Heart left ventricle (tissue), 16 donors: ENCODE measurements around the gene PLOD1. TPM values are rescaled to one million over a fixed set of nuclear protein-coding genes. Genes with fewer than 3 reads are reported as not detected.
A peak's percentile ranks its signal among the peaks of the same experiment; 100 is the strongest.

Experiments
- ATAC-seq, 4 donors: fragments of 200-7000 bp; cut with Tn5 transposase; one replicate each; pipeline ENCODE4 v1.9.1; 2020 to 2022; ENCODE audit warnings: moderate library complexity in 4 of 4, mild to moderate bottlenecking in 3 of 4, moderate number of reproducible peaks in 1 of 4
- DNase-seq, 5 donors: peaks; one replicate each; pipeline ENCODE4 v3.0.0-alpha.2; 2020
- H3K27ac ChIP-seq, 12 donors: fragments of 200-600 bp; sonication (generic) in 4 of 12; one replicate each; pipeline versions ENCODE4 v1.5.0 to v1.8.0; 2016 to 2022; ENCODE audit warnings: mild to moderate bottlenecking in 2 of 12
- H3K27me3 ChIP-seq, 9 donors: fragments of 200-600 bp; sonication (generic) in 2 of 9; one replicate each; pipeline versions ENCODE4 v1.5.1 to v1.8.0; 2016 to 2022; ENCODE audit warnings: mild to moderate bottlenecking in 3 of 9
- H3K36me3 ChIP-seq, 9 donors: fragments of 200-600 bp; sonication (generic) in 2 of 9; one replicate each; pipeline versions ENCODE4 v1.5.0 to v1.8.0; 2018 to 2022; ENCODE audit warnings: mild to moderate bottlenecking in 2 of 9
- H3K4me1 ChIP-seq, 12 donors: fragments of 200-600 bp; sonication (generic) in 4 of 12; one replicate each; pipeline versions ENCODE4 v1.5.0 to v1.8.0; 2016 to 2022; ENCODE audit warnings: mild to moderate bottlenecking in 3 of 12
- H3K4me3 ChIP-seq, 12 donors: fragments of 200-600 bp; sonication (generic) in 4 of 12; one replicate each; pipeline versions ENCODE4 v1.5.0 to v1.8.0; 2017 to 2022; ENCODE audit warnings: mild to moderate bottlenecking in 9 of 12, moderate library complexity in 4 of 12
- H3K9me3 ChIP-seq, 12 donors: fragments of 200-600 bp; sonication (generic) in 4 of 12; one replicate each; pipeline versions ENCODE4 v1.5.0 to v1.8.0; 2016 to 2022; ENCODE audit warnings: mild to moderate bottlenecking in 1 of 12
- POLR2A ChIP-seq, 2 donors: fragments of 450-650 bp; IDR thresholded peaks; one replicate each; pipeline ENCODE4 v1.6.1; 2017; ENCODE audit warnings: antibody characterized with exemption in 2 of 2, mild to moderate bottlenecking in 2 of 2, moderate library complexity in 2 of 2
- WGBS, 4 donors: extraction: QIAGEN DNeasy Blood & Tissue Kit in 2 of 4; methylation state at CpG; one replicate each; pipeline versions ENCODE4 v1.1.5 to v1.1.7; 2013 to 2018; 5-methylcytosine and 5-hydroxymethylcytosine counted together
- intact Hi-C, 10 donors: fragments of 100-400 bp; cut with DNase I; formaldehyde crosslinking; loops; one replicate each; pipeline versions ENCODE4 v1.11.1 to v1.14.2; 2022
- polyA plus RNA-seq, 2 donors: library from polyadenylated mRNA; stranded (reverse); fragments of 200-250 nt; gene quantifications; one replicate each; pipeline ENCODE4 v1.2.3, GENCODE V29; 2013
- total RNA-seq, 9 donors: library from RNA; depleted of rRNA in 2 of 9; stranded (reverse); fragments of >200 nt in 2 of 9; fragmentation: NEBNext Ultra II Directional in 3 of 9; extraction: Animal tissue kit (Norgen Biotek cat#: 25700) in 3 of 9; gene quantifications; one replicate each; pipeline versions ENCODE4 v1.1.0 to v1.2.4, GENCODE V29; 2016 to 2023
- TF ChIP-seq, protein P1 (sequence below), 12 donors: fragments of 200-600 bp; sonication (generic) in 4 of 12; IDR thresholded peaks; one replicate each; pipeline versions ENCODE4 v1.5.0 to v1.8.0; 2018 to 2022; ENCODE audit warnings: antibody characterized with exemption in 12 of 12, mild to moderate bottlenecking in 5 of 12
- donor health status: ischemic (EF 13 %, LVEDD 7.1; RV severe dilation, severe dysfunction).
- donor health status: healthy with polysubstance abuse.
- donor health status: DM: no; HTN: yes; CAD: no.
- donor health status: DM: no; HTN: no; CAD: no.
- donor health status: ischemic (EF 25% LVEDD 6.9; RV normal size, moderate dysfunction).
- donor health status: ischemic (EF 25% LVEDD 5.7; RV mildly dilated, moderate dysfunction).
- donor health status: healthy.
- donor health status: DM: yes; HTN: yes; CAD: no.
- donor health status: ischemic (EF 35%, LVEDD 5.7; RV mildly dilated, moderate dysfunction).
- donor health status: nonischemic (EF 11% LVEDD 7.7; RV severe dilation, severe dysfunction).
- donor health status: DM: yes; HTN: yes; CAD: no.
- donor health status: PGD.
- donor health status: ischemic (EF 29% LVEDD 5.4; RV normal size, mild dysfunction).
- donor health status: nonischemic (EF 23%, LVEDD 6.1; RV moderate dilation, normal function).

The PLOD1 gene
- total and polyA plus RNA-seq, 11 donors = 37.5 to 108 (median 50.1) TPM

DNA sequence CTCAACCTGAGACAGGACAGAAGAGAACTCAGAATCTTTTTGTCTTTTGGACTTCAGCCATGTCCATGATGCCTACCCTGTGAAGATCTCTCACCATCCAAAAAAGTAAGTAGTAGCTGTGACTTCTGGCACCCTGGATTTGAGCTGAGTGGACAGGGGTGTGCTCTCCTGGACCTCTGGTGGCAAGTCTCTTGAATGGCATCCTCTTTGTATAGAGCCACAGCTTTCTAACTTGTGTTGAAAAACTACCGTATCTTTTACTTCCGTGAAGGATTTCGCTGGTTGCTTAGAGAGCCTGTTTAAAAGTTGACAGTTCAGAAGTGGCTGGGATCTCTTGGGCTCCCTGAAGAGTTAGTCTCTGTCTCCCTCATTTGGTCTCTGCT lies 47.5 kb downstream of the PLOD1 start:
- no peaks in the 10 kb centered on the region for H3K9me3 ChIP-seq
- DNase-seq = no peak
- TF ChIP-seq, protein P1, sequence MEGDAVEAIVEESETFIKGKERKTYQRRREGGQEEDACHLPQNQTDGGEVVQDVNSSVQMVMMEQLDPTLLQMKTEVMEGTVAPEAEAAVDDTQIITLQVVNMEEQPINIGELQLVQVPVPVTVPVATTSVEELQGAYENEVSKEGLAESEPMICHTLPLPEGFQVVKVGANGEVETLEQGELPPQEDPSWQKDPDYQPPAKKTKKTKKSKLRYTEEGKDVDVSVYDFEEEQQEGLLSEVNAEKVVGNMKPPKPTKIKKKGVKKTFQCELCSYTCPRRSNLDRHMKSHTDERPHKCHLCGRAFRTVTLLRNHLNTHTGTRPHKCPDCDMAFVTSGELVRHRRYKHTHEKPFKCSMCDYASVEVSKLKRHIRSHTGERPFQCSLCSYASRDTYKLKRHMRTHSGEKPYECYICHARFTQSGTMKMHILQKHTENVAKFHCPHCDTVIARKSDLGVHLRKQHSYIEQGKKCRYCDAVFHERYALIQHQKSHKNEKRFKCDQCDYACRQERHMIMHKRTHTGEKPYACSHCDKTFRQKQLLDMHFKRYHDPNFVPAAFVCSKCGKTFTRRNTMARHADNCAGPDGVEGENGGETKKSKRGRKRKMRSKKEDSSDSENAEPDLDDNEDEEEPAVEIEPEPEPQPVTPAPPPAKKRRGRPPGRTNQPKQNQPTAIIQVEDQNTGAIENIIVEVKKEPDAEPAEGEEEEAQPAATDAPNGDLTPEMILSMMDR (IDR thresholded peaks at IDR 0.05) = peak in 3 of 12 donors; percentile 32 to 54 (median 43)
- TF ChIP-seq POLR2A (IDR thresholded peaks at IDR 0.05) = no peak
- WGBS, 4 donors = 36 to 86% (median 59%) methylated on average over 3 of the region's 3 CpGs
- H3K27ac ChIP-seq = peak overlapping the region in 10 of 12 donors; percentile 91 to 99 (median 98)
- no peaks in the 10 kb centered on the region for H3K27me3 ChIP-seq
- H3K4me1 ChIP-seq = peaks cover 0 to 85% (median 56%) of the 10 kb centered on the region in 12 donors
- peak overlapping the region in 5 of 12 donors; percentile 83 to 97 (median 85) for H3K4me3 ChIP-seq
- H3K36me3 ChIP-seq = peaks cover 2 to 53% (median 45%) of the 10 kb centered on the region in 9 donors
- ATAC-seq = no peak
- intact Hi-C loops = loop anchor here in 4 of 10 donors (5.0 kb wide), 3 partner anchors 35 to 75 kb away; partner anchors contain the start of genes KIAA2013 (in 1 of the 4) and MIIP (in 1 of the 4)

DNA sequence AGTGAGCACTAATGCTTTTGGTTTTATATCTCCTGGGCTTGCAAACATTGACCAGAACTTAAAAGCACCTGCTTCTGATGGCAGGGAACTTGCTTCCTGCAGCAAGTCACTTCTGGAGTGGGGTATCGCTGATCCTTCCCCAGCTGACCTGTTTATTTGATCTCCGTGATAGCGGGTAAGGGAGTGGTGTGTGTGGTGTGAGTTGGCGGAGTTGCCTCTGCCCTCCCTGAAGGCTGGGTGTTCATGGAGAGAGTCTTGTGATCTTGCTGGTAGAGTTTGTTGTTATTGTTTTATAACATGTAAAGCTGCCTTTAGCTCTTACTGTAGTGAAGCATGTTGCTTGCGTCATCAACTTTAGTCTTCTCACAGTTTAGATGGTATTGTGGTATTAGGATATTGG lies 49.6 kb downstream of the PLOD1 start:
- peaks cover 0 to 85% (median 56%) of the 10 kb centered on the region in 12 donors for H3K4me1 ChIP-seq
- H3K27ac ChIP-seq = peak overlapping the region; percentile 22 to 99 (median 96)
- DNase-seq (no peak), ATAC-seq (no peak)
- no peaks in the 10 kb centered on the region for H3K27me3 ChIP-seq
- peak overlapping the region in 4 of 12 donors; percentile 13 to 23 (median 18) for H3K4me3 ChIP-seq
- H3K36me3 ChIP-seq = peaks cover 2 to 74% (median 55%) of the 10 kb centered on the region in 9 donors
- TF ChIP-seq, protein P1 (IDR thresholded peaks at IDR 0.05) = no peak
- no peak for TF ChIP-seq POLR2A (IDR thresholded peaks at IDR 0.05)
- WGBS, 4 donors = 50 to 70% (median 57%) methylated on average over 5 of the region's 5 CpGs
- intact Hi-C loops = loop anchor here in 4 of 10 donors (5.0 kb wide), 3 partner anchors 33 to 77 kb away; partner anchors contain the start of genes KIAA2013 (in 1 of the 4) and MIIP (in 1 of the 4)
- no peaks in the 10 kb centered on the region for H3K9me3 ChIP-seq

DNA sequence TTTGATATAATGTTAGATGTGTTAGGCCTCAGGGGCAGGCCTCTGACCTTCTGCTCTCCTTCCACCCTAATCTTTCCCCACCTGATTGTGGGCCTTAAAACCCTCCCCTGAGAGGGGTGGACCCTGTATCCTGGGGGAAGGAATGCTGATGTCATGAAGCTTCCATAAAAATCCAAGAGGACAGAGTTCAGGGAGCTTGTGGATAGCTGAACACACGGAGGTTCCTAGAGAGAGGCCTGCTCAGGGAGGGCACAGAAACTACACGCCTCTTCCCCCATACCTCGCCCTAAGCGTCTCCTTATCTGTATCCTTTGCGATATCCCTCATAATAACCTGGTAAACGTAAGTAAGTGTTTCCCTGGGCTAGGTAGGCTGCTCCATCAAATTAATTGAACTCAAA lies 50.1 kb downstream of the PLOD1 start:
- Histone ChIP-seq H3K4me1 (peaks cover 0 to 85% (median 53%) of the 10 kb centered on the region in 12 donors), H3K9me3 (no peaks in the 10 kb centered on the region), H3K27ac (peak overlapping the region; percentile 22 to 99 (median 96)), H3K4me3 (peak overlapping the region in 4 of 12 donors; percentile 21 to 32 (median 22)), H3K27me3 (no peaks in the 10 kb centered on the region), H3K36me3 (peaks cover 2 to 79% (median 60%) of the 10 kb centered on the region in 9 donors)
- 48 to 79% (median 66%) methylated on average over 6 of the region's 6 CpGs for WGBS, 4 donors
- intact Hi-C loops = loop anchor here in 4 of 10 donors (5.0 kb wide), 3 partner anchors 33 to 77 kb away; partner anchors contain the start of genes KIAA2013 (in 1 of the 4) and MIIP (in 1 of the 4)
- ATAC-seq = no peak
- TF ChIP-seq, protein P1 (IDR thresholded peaks at IDR 0.05) = no peak
- no peak for TF ChIP-seq POLR2A (IDR thresholded peaks at IDR 0.05)
- no peak for DNase-seq

DNA sequence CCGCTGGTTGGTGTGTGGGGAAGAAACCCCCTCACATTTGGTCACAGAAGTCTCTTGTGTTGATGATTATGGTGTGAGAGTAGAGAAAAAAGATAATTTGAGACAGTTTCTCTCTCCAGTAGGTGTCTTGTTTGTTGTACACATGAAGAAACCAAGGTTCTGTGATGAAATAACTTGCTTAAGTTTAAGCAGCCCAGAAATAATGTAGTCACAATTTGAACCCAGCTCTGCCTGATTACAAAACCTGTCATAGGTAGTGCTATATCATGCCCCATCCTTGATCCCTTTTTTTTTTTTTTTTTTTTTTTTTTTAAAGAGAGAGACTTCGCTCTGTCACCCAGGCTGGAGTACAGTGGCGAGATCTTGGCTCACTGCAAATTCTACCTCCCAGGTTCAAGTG lies 50.7 kb downstream of the PLOD1 start:
- no peak for DNase-seq
- Histone ChIP-seq H3K36me3 (peaks cover 2 to 85% (median 66%) of the 10 kb centered on the region in 9 donors), H3K4me1 (peaks cover 0 to 89% (median 53%) of the 10 kb centered on the region in 12 donors), H3K9me3 (no peaks in the 10 kb centered on the region), H3K27ac (peak overlapping the region in 11 of 12 donors; percentile 61 to 99 (median 97)), H3K27me3 (no peaks in the 10 kb centered on the region), H3K4me3 (peak overlapping the region in 4 of 12 donors; percentile 21 to 32 (median 22))
- ATAC-seq = no peak
- WGBS, 4 donors = 45 to 91% (median 66%) methylated on average over 3 of the region's 3 CpGs
- intact Hi-C loops = no loop called here
- TF ChIP-seq, protein P1 (IDR thresholded peaks at IDR 0.05) = no peak
- TF ChIP-seq POLR2A (IDR thresholded peaks at IDR 0.05) = no peak
